ENCODE data around the gene KCNQ5. TPM values are rescaled to one million over a fixed set of nuclear protein-coding genes. Genes with fewer than 3 reads are reported as not detected.

The KCNQ5 gene
- total RNA-seq, 1 experiment from 2014 or later: not detected

DNA sequence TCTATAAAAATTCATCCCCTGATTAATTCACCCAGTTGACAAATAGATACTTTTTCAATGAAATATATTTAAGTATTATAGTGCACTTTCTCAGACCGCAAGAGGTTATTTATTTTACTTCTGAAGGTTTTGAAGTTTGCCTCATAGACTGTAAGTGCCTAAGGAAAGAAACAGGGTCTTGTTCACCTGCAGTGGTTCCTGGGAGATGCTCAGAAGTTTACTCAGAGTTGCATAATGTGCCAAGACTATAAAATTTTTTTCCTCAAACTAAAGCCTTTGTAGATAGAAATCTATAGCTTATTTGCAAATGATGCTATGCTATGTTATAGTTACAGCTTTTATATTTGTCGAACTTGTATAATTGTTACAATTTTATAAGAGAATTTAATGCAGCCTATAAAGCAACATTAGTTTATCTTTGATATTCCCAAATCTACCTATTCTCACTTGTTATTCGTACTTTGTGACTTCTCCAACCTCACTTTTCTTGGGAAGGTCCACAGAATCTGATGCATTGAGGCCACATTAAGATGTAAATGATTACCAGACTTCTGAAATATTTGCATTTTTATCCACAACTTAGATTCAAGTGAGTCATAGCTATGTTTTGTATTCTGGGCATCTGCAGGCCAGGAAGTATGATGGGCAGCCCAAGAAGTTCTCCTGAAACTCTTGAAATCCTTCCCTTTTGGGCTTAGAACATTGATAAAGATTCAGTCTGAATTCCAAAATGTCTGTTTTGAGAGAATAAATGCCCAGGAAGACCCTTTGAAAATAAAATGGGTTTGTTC is 35.7 kb downstream of the KCNQ5 start:
- H3K4me3 ChIP-seq (replicated peaks in 1 of 2; ENCODE audit: low read depth in 1 of 2, low read length in 2 of 2): no peak overlapping the region
- H2AFZ ChIP-seq (ENCODE audit: low read depth, low read length, poor library complexity, severe bottlenecking): no peak overlapping the region
- peaks cover 16% of the 10 kb centered on the region for H3K27me3 ChIP-seq (ENCODE audit: insufficient read depth, low read length)
- no peak overlapping the region for H3K27ac ChIP-seq (ENCODE audit: low read depth, low read length)
- intact Hi-C loops (cut with micrococcal nuclease): no loop called here
- no peak overlapping the region for H3K4me2 ChIP-seq (ENCODE audit: low read length)
- H4K20me1 ChIP-seq (ENCODE audit: insufficient read depth): no peaks in the 10 kb centered on the region
- H3K36me3 ChIP-seq (ENCODE audit: control insufficient read depth in 1 of 2, insufficient read depth in 2 of 2, low read length in 2 of 2): no peaks in the 10 kb centered on the region
- no peaks in the 10 kb centered on the region for H3K9me3 ChIP-seq (ENCODE audit: control insufficient read depth in 1 of 2, insufficient read depth in 1 of 2, low read depth in 1 of 2, low read length in 2 of 2)
- no peak for TF ChIP-seq TCF7L2 (IDR thresholded peaks at IDR 0.05; ENCODE audit: borderline replicate concordance, extremely low read depth, insufficient read depth, insufficient read length)
- TF ChIP-seq POLR2A (IDR thresholded peaks at IDR 0.05; ENCODE audit: borderline replicate concordance, extremely low read depth, insufficient read depth, insufficient read length): no peak
- TF ChIP-seq POLR2AphosphoS5 (IDR thresholded peaks at IDR 0.05; ENCODE audit: low read depth, low read length): no peak
- no peak for TF ChIP-seq YY1 (IDR thresholded peaks at IDR 0.05; ENCODE audit: extremely low read depth, insufficient replicate concordance, low read depth, low read length)
- TF ChIP-seq CBX3 (IDR thresholded peaks at IDR 0.05; ENCODE audit: low read depth): no peak
- no peak for TF ChIP-seq SRF (IDR thresholded peaks at IDR 0.05; ENCODE audit: low read depth)
- no peak for TF ChIP-seq EGR1 (IDR thresholded peaks at IDR 0.05; ENCODE audit: low read depth)
- TF ChIP-seq ZNF274 (IDR thresholded peaks at IDR 0.05; ENCODE audit: low read depth, low read length): no peak
- no peak for TF ChIP-seq SP1 (IDR thresholded peaks at IDR 0.05; ENCODE audit: low read depth)
- TF ChIP-seq JUND (IDR thresholded peaks at IDR 0.05): no peak
- no peak for TF ChIP-seq RAD21 (IDR thresholded peaks at IDR 0.05; ENCODE audit: low read depth)
- TF ChIP-seq CEBPB (IDR thresholded peaks at IDR 0.05; ENCODE audit: low read depth): no peak
- no peak for TF ChIP-seq ZFX (IDR thresholded peaks at IDR 0.05)
- TF ChIP-seq SIN3A (IDR thresholded peaks at IDR 0.05; ENCODE audit: low read depth): no peak
- no peak for TF ChIP-seq ZBTB33 (IDR thresholded peaks at IDR 0.05; ENCODE audit: extremely low read depth, insufficient replicate concordance, low read length)
- TF ChIP-seq, protein P1, sequence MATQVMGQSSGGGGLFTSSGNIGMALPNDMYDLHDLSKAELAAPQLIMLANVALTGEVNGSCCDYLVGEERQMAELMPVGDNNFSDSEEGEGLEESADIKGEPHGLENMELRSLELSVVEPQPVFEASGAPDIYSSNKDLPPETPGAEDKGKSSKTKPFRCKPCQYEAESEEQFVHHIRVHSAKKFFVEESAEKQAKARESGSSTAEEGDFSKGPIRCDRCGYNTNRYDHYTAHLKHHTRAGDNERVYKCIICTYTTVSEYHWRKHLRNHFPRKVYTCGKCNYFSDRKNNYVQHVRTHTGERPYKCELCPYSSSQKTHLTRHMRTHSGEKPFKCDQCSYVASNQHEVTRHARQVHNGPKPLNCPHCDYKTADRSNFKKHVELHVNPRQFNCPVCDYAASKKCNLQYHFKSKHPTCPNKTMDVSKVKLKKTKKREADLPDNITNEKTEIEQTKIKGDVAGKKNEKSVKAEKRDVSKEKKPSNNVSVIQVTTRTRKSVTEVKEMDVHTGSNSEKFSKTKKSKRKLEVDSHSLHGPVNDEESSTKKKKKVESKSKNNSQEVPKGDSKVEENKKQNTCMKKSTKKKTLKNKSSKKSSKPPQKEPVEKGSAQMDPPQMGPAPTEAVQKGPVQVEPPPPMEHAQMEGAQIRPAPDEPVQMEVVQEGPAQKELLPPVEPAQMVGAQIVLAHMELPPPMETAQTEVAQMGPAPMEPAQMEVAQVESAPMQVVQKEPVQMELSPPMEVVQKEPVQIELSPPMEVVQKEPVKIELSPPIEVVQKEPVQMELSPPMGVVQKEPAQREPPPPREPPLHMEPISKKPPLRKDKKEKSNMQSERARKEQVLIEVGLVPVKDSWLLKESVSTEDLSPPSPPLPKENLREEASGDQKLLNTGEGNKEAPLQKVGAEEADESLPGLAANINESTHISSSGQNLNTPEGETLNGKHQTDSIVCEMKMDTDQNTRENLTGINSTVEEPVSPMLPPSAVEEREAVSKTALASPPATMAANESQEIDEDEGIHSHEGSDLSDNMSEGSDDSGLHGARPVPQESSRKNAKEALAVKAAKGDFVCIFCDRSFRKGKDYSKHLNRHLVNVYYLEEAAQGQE (IDR thresholded peaks at IDR 0.05; ENCODE audit: low read depth): no peak
- TF ChIP-seq, protein P2, sequence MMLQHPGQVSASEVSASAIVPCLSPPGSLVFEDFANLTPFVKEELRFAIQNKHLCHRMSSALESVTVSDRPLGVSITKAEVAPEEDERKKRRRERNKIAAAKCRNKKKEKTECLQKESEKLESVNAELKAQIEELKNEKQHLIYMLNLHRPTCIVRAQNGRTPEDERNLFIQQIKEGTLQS (IDR thresholded peaks at IDR 0.05): no peak
- TF ChIP-seq ELF1 (IDR thresholded peaks at IDR 0.05; ENCODE audit: borderline replicate concordance, low read depth): no peak
- H3K9me2 ChIP-seq (ENCODE audit: insufficient read depth): no peaks in the 10 kb centered on the region
- no peak overlapping the region for H3K9ac ChIP-seq (ENCODE audit: low read length)
- ChIA-PET CTCF (no interaction called here), POLR2A (no interaction called here), RAD21 (ENCODE audit: low non-redundant PET in 1 of 2, low total read pairs in 2 of 2, uncharacterized antibody in 2 of 2, unreplicated experiment in 2 of 2) (no interaction called here)
- H3K4me1 ChIP-seq (ENCODE audit: control insufficient read depth in 1 of 2, insufficient read depth in 2 of 2, low read length in 2 of 2): no peaks in the 10 kb centered on the region
- H3K79me2 ChIP-seq (ENCODE audit: insufficient read depth, low read length): no peaks in the 10 kb centered on the region
- DNase-seq (ENCODE audit: low read depth, low spot score) (no peak), ATAC-seq (no peak)
- BruUV-seq (replicated peaks): no TSS peak

Data from HCT116 (cell line).